Fibroblast of skin of right quadriceps (primary cell): ENCODE data around the gene CLOCK.

Experiments used
- DNase-seq: peaks from one replicate; pipeline ENCODE4 v3.0.0-alpha.2; 2013

Gene CLOCK

GRCh38 chr4:55540271-55540670 lies 6.4 kb downstream of the CLOCK start:
- no peak for DNase-seq

DNA sequence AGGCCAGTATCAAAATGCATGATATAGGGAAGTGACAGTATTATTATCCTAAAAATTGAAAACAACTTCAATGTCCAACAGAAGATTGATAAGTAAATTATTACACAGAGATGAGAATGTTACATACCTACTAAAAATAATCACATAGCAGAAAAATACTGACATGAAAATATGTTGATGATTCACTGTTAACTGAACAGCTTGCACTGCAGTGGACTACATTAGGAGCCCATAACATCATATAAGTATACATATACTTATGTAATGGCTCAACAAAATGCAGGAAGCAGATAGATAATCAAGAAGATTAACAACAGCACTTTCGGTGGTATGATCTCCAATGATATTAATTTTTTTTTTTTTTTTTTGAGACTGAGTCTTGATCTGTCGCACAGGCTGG lies 7.1 kb downstream of the CLOCK start:
- DNase-seq = peak; percentile 14

GRCh38 chr4:55538531-55538930 lies 8.2 kb downstream of the CLOCK start:
- no peak for DNase-seq

DNA sequence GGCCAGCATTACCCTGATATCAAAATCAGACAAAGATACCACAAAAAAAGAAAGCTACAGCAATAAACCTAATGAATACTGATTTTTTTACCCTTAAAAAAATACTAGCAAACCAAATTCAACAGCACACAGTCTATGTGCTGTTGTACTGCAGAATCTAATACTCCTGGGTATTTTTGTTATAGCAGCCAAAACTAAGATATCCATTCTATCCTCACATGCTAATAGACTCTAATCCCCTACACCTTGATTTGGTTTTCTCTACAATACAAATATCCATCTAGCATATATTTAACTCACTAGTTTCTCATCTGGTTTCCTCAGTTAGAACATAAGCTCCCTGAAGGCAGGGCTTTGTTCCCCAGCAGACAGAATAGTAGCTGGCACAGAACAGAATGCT lies 12.4 kb downstream of the CLOCK start:
- DNase-seq = no peak

DNA sequence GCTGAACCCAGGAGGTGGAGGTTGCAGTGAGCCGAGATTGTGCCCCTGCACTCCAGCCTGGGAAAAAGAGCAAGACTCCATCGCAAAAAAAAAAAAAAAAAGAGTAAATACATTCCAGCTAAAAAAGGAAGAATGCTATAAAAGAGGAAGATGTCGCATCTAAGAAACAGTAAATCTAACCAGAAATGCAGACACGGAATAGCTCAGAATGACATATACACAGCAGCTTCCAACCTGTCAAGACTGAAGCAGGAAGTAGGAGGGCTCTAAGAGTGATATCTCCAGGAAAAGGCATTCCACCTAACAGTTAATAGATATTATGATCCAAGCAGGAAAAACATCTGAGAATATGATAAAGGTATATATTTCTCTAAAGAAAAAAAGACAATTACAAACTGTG lies 16.0 kb downstream of the CLOCK start:
- DNase-seq = no peak

- no peak for DNase-seq
Observed at GRCh38 chr4:55530167-55530566, 16.5 kb downstream of the CLOCK start.

GRCh38 chr4:55528491-55528890 lies 18.2 kb downstream of the CLOCK start:
- no peak for DNase-seq

DNA sequence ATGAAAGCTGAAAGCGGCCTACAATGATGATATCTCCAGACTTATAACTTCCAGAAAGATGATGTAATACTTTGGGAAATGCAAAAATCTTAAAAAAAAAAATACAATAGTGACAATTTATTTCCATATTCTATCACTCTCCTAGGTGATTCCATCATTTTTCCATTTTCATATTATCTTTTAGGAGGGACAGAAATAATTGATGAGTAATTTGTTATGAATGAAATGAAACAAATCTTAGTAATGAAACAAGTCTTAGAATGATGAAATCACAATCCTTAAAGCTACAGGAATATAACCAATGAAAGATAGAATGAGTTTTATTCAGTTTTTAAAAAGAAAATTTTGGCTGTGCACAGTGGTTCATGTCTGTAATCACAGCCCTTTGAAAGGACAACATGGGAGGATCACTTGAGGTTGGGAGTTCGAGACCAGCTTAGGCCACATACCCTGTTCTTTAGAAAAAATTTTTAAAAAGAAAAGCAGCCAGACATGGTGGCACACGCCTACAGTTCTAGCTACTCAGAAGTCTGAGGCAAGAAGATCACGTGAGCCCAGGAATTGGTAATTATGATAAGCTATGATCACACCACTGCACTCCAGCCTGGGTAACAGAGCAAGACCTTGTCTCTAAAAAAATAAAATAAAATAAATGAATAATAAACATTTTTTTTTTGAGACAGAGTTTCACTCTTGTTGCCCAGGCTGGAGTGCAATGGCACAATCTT lies 21.7 kb downstream of the CLOCK start:
- peak; percentile 35 for DNase-seq

DNA sequence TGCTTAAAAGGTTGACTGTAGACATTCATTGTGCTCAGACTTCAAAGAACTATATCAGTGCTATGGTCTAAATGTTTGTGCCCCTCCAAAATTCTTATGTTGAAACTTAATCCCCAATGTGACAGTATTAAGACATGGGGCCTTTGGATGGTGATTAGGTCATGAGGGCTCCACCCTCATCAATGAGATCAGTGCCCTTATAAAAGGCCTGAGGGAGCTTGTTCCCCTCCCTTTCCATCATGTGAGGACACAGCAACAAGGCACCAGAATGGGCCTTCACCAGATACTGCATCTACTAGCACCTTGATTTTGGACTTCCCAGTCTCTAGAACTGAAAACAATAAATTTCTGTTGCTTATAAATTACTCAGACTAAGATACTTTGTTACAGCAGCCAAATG lies 28.3 kb downstream of the CLOCK start:
- no peak for DNase-seq

DNA sequence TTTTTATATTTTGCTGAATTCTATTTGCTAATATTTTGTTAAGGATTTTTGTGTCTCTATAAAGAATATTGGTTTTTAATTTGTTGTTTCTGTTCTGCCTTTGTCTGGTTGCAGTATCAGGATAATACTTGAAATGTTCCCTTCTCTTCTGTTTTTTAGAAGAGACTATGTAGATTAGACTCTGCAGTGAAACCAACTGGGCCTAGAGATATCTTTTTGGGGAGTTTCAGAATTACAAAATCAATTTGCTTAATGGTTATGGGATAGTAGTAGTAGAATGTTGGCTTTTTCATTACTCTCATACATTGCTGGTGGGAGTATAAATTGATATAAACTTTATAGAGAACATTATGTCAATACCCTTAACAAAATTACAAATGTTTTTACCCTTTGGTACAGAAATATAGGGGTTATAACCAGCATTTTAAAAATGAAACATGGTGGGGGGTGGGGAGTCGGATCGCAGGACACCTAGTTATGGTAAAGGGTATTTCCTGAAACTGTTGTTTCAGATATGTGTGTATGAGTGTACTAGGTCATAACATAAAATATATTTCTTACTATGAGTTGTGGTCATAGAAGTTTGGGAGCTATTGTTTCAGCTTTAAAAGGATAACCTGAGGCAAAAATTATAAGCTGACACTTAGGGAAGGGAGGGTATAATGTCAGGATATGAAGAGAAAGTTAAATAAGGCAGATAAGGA lies 29.0 kb downstream of the CLOCK start:
- DNase-seq = no peak

DNA sequence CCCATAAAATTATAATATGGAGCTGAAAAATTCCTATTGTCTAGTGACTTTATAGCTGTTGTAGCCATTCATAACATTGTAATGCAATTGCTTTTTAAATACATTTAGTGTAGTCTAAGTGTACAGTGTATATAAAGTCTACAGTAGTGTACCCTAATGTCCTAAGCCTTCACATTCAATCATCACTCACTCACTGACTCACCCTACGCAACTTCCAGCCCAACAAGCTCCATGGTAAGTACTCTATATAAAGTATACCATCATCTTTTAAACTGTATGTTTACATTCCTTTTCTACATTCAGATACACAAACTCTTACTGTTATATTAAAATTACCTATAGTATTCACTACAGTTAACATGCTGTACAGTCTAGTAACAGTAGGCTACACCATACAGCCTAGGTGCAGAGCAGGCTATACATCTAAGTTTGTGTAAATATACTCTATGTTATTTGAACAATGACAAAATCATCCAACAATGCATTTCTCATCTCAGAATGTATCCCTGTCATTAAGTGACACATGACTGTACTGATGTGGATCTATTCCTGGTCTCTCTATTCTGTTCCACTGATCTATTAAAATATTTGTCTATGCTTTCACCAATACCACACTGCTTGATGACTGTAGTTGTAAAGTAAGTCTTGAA lies 33.7 kb downstream of the CLOCK start:
- DNase-seq = peak; percentile 28

GRCh38 chr4:55512077-55512476 lies 34.6 kb downstream of the CLOCK start:
- no peak for DNase-seq

GRCh38 chr4:55510685-55511084 lies 36.0 kb downstream of the CLOCK start:
- DNase-seq = no peak

DNA sequence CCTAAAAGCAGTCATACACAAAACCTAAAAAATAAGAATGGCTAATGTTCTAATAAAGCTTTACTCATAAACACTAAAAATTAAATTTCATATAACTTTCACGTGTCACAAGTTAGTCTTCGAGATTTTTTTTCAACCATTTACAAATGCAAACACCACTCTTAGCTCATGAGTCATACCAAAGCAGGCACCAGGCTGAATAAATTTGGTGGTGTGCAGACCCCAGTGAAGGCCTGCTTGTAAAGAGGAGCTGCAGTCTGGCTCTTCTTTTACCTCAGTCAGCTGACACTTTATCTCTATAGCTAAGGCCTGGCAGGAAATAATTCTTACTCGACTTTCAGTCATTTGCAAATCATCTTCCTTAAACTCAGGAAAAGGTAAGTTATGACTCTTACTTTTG lies 37.4 kb downstream of the CLOCK start:
- peak; percentile 4 for DNase-seq

DNA sequence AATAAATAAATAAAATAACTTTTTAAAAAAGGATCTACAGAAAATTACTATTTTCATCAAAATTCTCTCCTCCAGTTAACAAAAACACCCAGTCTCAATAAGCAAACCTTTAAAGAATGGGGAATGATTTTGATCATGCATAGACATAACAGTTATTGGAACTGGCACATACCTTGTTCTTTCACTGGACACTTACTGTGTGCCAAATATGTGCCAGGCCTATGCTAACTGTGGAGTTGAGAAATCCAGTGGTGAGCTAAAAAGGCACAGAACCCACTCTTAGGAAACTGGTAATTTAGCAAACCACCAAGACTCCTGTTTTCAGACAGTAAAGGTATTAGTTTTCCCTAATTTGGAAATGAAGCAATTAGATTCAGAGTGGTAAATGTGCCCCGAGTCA lies 39.1 kb downstream of the CLOCK start:
- no peak for DNase-seq

DNA sequence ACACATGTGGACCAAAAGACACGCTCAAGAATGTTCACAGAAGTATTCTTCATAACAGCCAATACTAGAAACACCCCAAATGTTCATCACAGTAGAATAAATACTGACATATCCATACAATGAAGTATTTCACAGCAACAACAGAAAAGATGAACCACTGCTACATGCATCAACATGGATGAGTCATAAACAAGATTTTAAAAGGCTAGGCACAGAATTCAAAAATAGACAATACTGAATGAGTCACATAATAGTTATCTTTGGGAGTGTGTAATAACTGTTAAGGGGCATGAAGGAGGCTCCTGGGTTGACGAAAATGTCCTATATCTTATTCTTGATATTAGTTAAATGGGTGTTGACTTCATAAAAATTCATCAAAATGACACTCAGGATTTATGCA lies 43.5 kb downstream of the CLOCK start:
- peak; percentile 79 for DNase-seq

DNA sequence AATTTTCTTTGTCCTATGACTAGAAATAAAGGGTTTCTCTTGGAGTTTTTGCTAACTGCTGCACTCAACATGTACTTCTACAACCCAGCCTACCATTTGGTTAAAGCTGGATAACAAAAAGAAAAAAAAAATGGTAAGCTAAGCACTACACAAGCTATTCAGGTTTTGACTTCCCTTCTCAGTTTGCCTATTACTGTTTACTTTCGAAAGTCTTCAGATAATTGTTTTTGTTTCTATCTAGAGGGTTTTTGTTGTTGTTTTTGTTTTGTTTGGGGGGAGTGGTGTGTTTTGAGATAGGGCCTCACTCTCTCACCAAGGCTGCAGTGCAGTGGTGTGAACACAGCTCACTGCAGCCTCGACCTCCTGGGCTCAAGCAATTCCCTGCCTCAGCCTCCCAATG lies 46.6 kb downstream of the CLOCK start:
- DNase-seq = no peak

GRCh38 chr4:55499495-55499894 lies 47.2 kb downstream of the CLOCK start:
- no peak for DNase-seq

DNA sequence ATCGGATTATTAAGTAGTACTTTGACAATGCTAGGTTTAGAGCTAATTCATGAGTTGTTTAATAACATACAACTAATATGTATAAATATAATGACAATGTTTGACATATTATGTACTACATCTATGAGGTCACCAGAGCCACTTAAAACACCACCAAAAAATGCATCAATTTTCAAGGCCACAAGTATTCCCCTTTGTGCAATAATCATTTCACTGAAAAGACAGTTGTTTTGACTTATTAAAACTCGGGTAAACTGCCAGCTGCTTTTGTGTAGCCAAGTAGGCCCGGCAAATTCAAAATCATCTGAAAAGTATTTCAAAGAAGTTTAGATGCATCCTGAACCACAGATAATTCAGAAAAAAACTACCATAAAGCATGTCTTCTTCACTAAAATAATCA lies 48.7 kb downstream of the CLOCK start:
- no peak for DNase-seq

GRCh38 chr4:55491486-55491885 lies 55.2 kb downstream of the CLOCK start:
- DNase-seq = peak; percentile 58

DNA sequence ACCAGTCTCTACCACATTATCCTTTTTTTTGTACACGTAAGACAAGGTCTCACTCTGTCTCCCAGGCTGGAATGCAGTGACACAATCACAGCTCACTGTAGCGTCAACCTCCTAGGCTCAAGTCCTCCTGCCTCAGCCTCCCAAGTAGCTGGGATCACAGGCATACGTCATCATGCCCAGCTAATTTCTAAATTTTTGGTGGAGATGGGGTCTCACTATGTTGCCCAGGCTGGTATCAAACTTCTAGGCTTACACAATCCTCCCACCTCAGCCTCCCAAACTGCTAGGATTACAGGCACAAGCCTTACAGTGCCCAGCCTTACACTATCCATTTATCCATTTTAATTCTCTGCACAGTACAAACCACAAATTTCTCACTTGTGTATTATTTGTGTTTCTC lies 58.0 kb downstream of the CLOCK start:
- DNase-seq = no peak

DNA sequence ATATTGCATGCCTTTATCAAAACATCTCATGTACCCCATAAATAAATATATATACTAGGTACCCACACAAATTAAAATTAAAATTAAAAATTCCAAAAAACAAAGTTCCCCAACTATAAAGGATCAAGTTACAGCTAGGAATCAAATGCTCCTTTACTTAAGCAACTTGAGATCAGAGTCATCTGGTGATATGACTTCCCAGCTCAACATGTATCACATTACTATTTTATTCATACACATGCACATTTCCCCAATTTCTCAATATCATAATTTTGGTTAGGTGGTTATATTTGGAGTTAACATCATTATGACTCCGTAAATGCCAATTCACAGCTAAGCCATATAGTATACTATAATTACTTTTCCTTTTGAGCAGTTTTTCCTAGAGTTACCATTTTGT lies 60.9 kb downstream of the CLOCK start:
- no peak for DNase-seq

- no peak for DNase-seq
Observed at GRCh38 chr4:55483315-55483714, 63.4 kb downstream of the CLOCK start.
